HepG2 (cell line): ENCODE measurements around the gene TRNP1. TPM values are rescaled to one million over a fixed set of nuclear protein-coding genes. Genes with fewer than 3 reads are reported as not detected.
A peak's percentile ranks its signal among the peaks of the same experiment; 100 is the strongest.

Experiments
- ARNTL ChIP-seq: sonication (generic); formaldehyde crosslinking; IDR thresholded peaks from 2 replicates; pipeline ENCODE4 v1.4.0; 2020; ENCODE audit warnings: mild to moderate bottlenecking, missing genetic modification reagents
- FOXP1 ChIP-seq, 2 experiments: fragments of 450-650 bp in 1 of 2; IDR thresholded peaks; 2 replicates each; pipeline ENCODE4 v1.6.1; 2017 to 2018; ENCODE audit warnings: antibody characterized with exemption in 1 of 2
- NFE2L1 ChIP-seq: sonication (generic); formaldehyde crosslinking; IDR thresholded peaks from 2 replicates; pipeline ENCODE4 v1.4.0; 2020; ENCODE audit warnings: missing genetic modification reagents, mild to moderate bottlenecking, borderline replicate concordance
- PAXIP1 ChIP-seq: sonication (generic); formaldehyde crosslinking; conservative IDR thresholded peaks from 2 replicates; pipeline ENCODE4 v1.4.0; 2020; ENCODE audit warnings: mild to moderate bottlenecking, missing genetic modification reagents, moderate library complexity
- PHF21A ChIP-seq: sonication (generic); formaldehyde crosslinking; IDR thresholded peaks from 2 replicates; pipeline ENCODE4 v1.5.0; 2020; ENCODE audit warnings: mild to moderate bottlenecking, missing genetic modification reagents
- RFX5 ChIP-seq: IDR thresholded peaks from 2 replicates; pipeline ENCODE4 v1.6.1; 2011; ENCODE audit warnings: low read depth, low read length, improper control_type of control experiment
- SCMH1 ChIP-seq: sonication (generic); formaldehyde crosslinking; IDR thresholded peaks from 2 replicates; pipeline ENCODE4 v1.9.0; 2021; ENCODE audit warnings: missing genetic modification reagents, mild to moderate bottlenecking, borderline replicate concordance
- SMC3 ChIP-seq: IDR thresholded peaks from 2 replicates; pipeline ENCODE4 v1.6.1; 2011; ENCODE audit warnings: low read length, improper control_type of control experiment
- ZNF124 ChIP-seq: sonication (generic); formaldehyde crosslinking; IDR thresholded peaks from 2 replicates; pipeline ENCODE4 v1.4.0; 2020; ENCODE audit warnings: missing genetic modification reagents
- ZNF18 ChIP-seq: sonication (generic); formaldehyde crosslinking; IDR thresholded peaks from 2 replicates; pipeline ENCODE4 v1.8.0; 2022; ENCODE audit warnings: mild to moderate bottlenecking, missing genetic modification reagents; ENCODE audit not compliant: insufficient replicate concordance
- ZNF546 ChIP-seq: sonication (generic); formaldehyde crosslinking; conservative IDR thresholded peaks from 2 replicates; pipeline ENCODE4 v1.8.1; 2023; ENCODE audit warnings: mild to moderate bottlenecking, missing genetic modification reagents
- ZNF644 ChIP-seq: IDR thresholded peaks from 2 replicates; pipeline ENCODE4 v1.6.1; 2016; ENCODE audit warnings: low read depth
- ZNF703 ChIP-seq: sonication (generic); formaldehyde crosslinking; IDR thresholded peaks from 2 replicates; pipeline ENCODE4 v1.5.1; 2020; ENCODE audit warnings: missing genetic modification reagents, mild to moderate bottlenecking, moderate library complexity, borderline replicate concordance
- polyA plus RNA-seq, 8 experiments: library from polyadenylated mRNA; depleted of rRNA in 3 of 8; stranded (reverse) in 7 of 8; unstranded in 1 of 8; fragments of >200 nt; fragmentation: Illumina TruSeq in 4 of 8; extraction: Trizol in 4 of 8; gene quantifications; 2 replicates each; pipeline versions ENCODE4 v1.2.1 to v1.2.3, GENCODE V29; 2011 to 2016; ENCODE audit warnings: low read depth in 4 of 8, missing spikeins in 1 of 8, mixed read lengths in 1 of 8; ENCODE audit not compliant: insufficient read depth in 1 of 8
- total RNA-seq, 5 experiments: library from RNA; depleted of rRNA; stranded (reverse); fragments of >200 nt; fragmentation: Illumina TruSeq; extraction: Trizol; gene quantifications; 2 replicates each; pipeline ENCODE4 v1.2.3, GENCODE V29; 2016; ENCODE audit warnings: low read depth in 1 of 5
- TF ChIP-seq, protein P1 (sequence below): sonication (generic); formaldehyde crosslinking; IDR thresholded peaks from 2 replicates; pipeline ENCODE4 v1.8.1; 2023; ENCODE audit warnings: missing genetic modification reagents, mild to moderate bottlenecking, borderline replicate concordance
- TF ChIP-seq, protein P2 (sequence below): sonication (generic); formaldehyde crosslinking; IDR thresholded peaks from 2 replicates; pipeline ENCODE4 v1.5.0; 2020; ENCODE audit warnings: missing genetic modification reagents, mild to moderate bottlenecking, borderline replicate concordance
- TF ChIP-seq, protein P3 (sequence below): sonication (generic); formaldehyde crosslinking; IDR thresholded peaks from 2 replicates; pipeline ENCODE4 v1.4.0; 2020; ENCODE audit warnings: missing genetic modification reagents
- TF ChIP-seq, protein P4 (sequence below): sonication (generic); formaldehyde crosslinking; IDR thresholded peaks from 2 replicates; pipeline ENCODE4 v1.4.0; 2020; ENCODE audit warnings: low read depth, missing genetic modification reagents

Gene TRNP1
- total and polyA plus RNA-seq, 2 of the 13 experiments (the other 11 are each of a cell fraction or from before 2014, with no cell fraction given) = 42.0 to 158 TPM

- TF ChIP-seq, protein P1, sequence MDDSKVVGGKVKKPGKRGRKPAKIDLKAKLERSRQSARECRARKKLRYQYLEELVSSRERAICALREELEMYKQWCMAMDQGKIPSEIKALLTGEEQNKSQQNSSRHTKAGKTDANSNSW (CRISPR knock-in tag) = no peak
- TF ChIP-seq, protein P2, sequence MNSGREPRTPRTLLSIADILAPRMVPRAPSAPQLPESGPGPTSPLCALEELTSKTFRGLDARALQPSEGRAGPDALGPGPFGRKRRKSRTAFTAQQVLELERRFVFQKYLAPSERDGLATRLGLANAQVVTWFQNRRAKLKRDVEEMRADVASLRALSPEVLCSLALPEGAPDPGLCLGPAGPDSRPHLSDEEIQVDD (CRISPR knock-in tag) = no peak
- TF ChIP-seq FOXP1 (IDR thresholded peaks at IDR 0.05) = no peak
- TF ChIP-seq FOXP1 (CRISPR knock-in tag; IDR thresholded peaks at IDR 0.05) = peak; percentile 60
- TF ChIP-seq, protein P3, sequence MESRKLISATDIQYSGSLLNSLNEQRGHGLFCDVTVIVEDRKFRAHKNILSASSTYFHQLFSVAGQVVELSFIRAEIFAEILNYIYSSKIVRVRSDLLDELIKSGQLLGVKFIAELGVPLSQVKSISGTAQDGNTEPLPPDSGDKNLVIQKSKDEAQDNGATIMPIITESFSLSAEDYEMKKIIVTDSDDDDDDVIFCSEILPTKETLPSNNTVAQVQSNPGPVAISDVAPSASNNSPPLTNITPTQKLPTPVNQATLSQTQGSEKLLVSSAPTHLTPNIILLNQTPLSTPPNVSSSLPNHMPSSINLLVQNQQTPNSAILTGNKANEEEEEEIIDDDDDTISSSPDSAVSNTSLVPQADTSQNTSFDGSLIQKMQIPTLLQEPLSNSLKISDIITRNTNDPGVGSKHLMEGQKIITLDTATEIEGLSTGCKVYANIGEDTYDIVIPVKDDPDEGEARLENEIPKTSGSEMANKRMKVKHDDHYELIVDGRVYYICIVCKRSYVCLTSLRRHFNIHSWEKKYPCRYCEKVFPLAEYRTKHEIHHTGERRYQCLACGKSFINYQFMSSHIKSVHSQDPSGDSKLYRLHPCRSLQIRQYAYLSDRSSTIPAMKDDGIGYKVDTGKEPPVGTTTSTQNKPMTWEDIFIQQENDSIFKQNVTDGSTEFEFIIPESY (CRISPR knock-in tag) = no peak
- peak; percentile 37 for TF ChIP-seq PAXIP1 (CRISPR knock-in tag)
- TF ChIP-seq, protein P4, sequence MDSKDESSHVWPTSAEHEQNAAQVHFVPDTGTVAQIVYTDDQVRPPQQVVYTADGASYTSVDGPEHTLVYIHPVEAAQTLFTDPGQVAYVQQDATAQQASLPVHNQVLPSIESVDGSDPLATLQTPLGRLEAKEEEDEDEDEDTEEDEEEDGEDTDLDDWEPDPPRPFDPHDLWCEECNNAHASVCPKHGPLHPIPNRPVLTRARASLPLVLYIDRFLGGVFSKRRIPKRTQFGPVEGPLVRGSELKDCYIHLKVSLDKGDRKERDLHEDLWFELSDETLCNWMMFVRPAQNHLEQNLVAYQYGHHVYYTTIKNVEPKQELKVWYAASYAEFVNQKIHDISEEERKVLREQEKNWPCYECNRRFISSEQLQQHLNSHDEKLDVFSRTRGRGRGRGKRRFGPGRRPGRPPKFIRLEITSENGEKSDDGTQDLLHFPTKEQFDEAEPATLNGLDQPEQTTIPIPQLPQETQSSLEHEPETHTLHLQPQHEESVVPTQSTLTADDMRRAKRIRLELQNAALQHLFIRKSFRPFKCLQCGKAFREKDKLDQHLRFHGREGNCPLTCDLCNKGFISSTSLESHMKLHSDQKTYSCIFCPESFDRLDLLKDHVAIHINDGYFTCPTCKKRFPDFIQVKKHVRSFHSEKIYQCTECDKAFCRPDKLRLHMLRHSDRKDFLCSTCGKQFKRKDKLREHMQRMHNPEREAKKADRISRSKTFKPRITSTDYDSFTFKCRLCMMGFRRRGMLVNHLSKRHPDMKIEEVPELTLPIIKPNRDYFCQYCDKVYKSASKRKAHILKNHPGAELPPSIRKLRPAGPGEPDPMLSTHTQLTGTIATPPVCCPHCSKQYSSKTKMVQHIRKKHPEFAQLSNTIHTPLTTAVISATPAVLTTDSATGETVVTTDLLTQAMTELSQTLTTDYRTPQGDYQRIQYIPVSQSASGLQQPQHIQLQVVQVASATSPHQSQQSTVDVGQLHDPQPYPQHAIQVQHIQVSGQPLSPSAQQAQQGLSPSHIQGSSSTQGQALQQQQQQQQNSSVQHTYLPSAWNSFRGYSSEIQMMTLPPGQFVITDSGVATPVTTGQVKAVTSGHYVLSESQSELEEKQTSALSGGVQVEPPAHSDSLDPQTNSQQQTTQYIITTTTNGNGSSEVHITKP = no peak
- no peak for TF ChIP-seq SMC3
- TF ChIP-seq RFX5 = no peak
- TF ChIP-seq ZNF18 (CRISPR knock-in tag) = no peak
- no peak for TF ChIP-seq ARNTL (CRISPR knock-in tag)
- TF ChIP-seq NFE2L1 (CRISPR knock-in tag) = no peak
- TF ChIP-seq ZNF546 (CRISPR knock-in tag) = no peak
- TF ChIP-seq ZNF644 = 0 out of 2 replicates have a peak, but pooled peaks have one; percentile 7
- peak; percentile 16; the same call in 1 of the 2 replicates for TF ChIP-seq PHF21A (CRISPR knock-in tag)
- no peak for TF ChIP-seq SCMH1
- TF ChIP-seq ZNF703 (CRISPR knock-in tag) = no peak
- no peak for TF ChIP-seq ZNF124 (CRISPR knock-in tag)
Measured at GRCh38 chr1:27003745-27004470, 10.4 kb downstream of the TRNP1 start (continued).
